HG02571 (cell line): ENCODE measurements around the gene KRTAP10-2.
"Not testable (repeated sequence)": the region's sequence is repeated elsewhere in the genome, so short reads cannot be mapped to it uniquely, and the experiment has no call there.

Experiments used
- ATAC-seq: cut with Tn5 transposase; IDR thresholded peaks from one replicate; pipeline ENCODE4 v1.9.1; 2021; ENCODE audit warnings: mild to moderate bottlenecking, moderate library complexity; ENCODE audit not compliant: unreplicated experiment

Gene KRTAP10-2

GRCh38 chr21:44503006-44503889 is 48.1 kb downstream of the KRTAP10-2 start:
- not testable (repeated sequence) for ATAC-seq

GRCh38 chr21:44502171-44502958 is 48.9 kb downstream of the KRTAP10-2 start:
- ATAC-seq: no peak
